H1 (cell line): ENCODE data around the gene SLC32A1. TPM values are rescaled to one million over a fixed set of nuclear protein-coding genes. Genes with fewer than 3 reads are reported as not detected.

ENCODE experiments used
- CTCF ChIA-PET: fragments of 300-600 bp; sonication (Branson Sonifier 250); formaldehyde crosslinking; loops from one replicate; lab custom pipeline; 2021; ENCODE audit not compliant: partially characterized antibody; lab: Charles Lee
- POLR2A ChIA-PET: fragments of 300-600 bp; sonication (Branson Sonifier 250); formaldehyde crosslinking; loops from one replicate; lab custom pipeline; 2021; ENCODE audit warnings: inconsistent platforms; ENCODE audit not compliant: partially characterized antibody; lab: Charles Lee
- DNase-seq, 2 experiments: peaks; one replicate each; pipeline versions ENCODE4 v3.0.0 to v3.0.0-alpha.2; 2010 to 2022; ENCODE audit warnings: low spot score in 2 of 2, low read depth in 1 of 2, mixed read lengths in 1 of 2
- FAIRE-seq: peaks from 2 replicates; lab custom pipeline; 2011; peaks lifted over from hg19 to GRCh38; lab: Jason Lieb, UNC
- H2AFZ ChIP-seq: 2 replicates; pipeline ENCODE4 v1.8.1; 2012; ENCODE audit warnings: low read length, inconsistent platforms
- H2AK5ac ChIP-seq: 2 replicates; pipeline ENCODE4 v1.6.1; 2013; ENCODE audit warnings: low read depth, low read length
- H2BK120ac ChIP-seq: replicated peaks from 2 replicates; pipeline ENCODE3; 2013; ENCODE audit warnings: low read depth, low read length, inconsistent platforms
- H2BK12ac ChIP-seq: 2 replicates; pipeline ENCODE4 v1.6.1; 2013; ENCODE audit warnings: low read depth, low read length
- H2BK15ac ChIP-seq: 2 replicates; pipeline ENCODE4 v1.6.1; 2013; ENCODE audit warnings: low read length
- H2BK20ac ChIP-seq: 2 replicates; pipeline ENCODE4 v1.6.1; 2013; ENCODE audit warnings: low read length
- H2BK5ac ChIP-seq: 2 replicates; pipeline ENCODE4 v1.6.1; 2013; ENCODE audit warnings: low read depth, low read length
- H3K14ac ChIP-seq: 2 replicates; pipeline ENCODE4 v1.6.1; 2013; ENCODE audit warnings: inconsistent platforms; ENCODE audit not compliant: insufficient read length
- H3K18ac ChIP-seq: 2 replicates; pipeline ENCODE4 v1.6.1; 2013; ENCODE audit warnings: low read length; ENCODE audit errors: extremely low read depth
- H3K23ac ChIP-seq: 2 replicates; pipeline ENCODE4 v1.6.1; 2013; ENCODE audit warnings: inconsistent platforms; ENCODE audit not compliant: insufficient read length
- H3K23me2 ChIP-seq: 2 replicates; pipeline ENCODE4 v1.6.1; 2013; ENCODE audit warnings: low read depth, low read length
- H3K27ac ChIP-seq: 2 replicates; pipeline ENCODE4 v1.6.1; 2011; ENCODE audit warnings: low read depth, low read length, inconsistent platforms
- H3K27me3 ChIP-seq, 4 experiments: replicated peaks in 1 of 4; 1 replicate in 1 of 4; 2 replicates in 3 of 4; pipeline versions ENCODE4 v1.6.1 to v1.8.1; 2011 to 2013; ENCODE audit warnings: low read length in 3 of 4, mild to moderate bottlenecking in 3 of 4, inconsistent platforms in 2 of 4, mixed read lengths in 2 of 4, moderate library complexity in 1 of 4; ENCODE audit not compliant: control insufficient read depth in 3 of 4, insufficient read depth in 3 of 4; ENCODE audit errors: extremely low read depth in 1 of 4
- H3K36me3 ChIP-seq, 4 experiments: 2 replicates each; pipeline versions ENCODE4 v1.6.1 to v1.8.1; 2011 to 2013; ENCODE audit warnings: mild to moderate bottlenecking in 4 of 4, low read length in 3 of 4, moderate library complexity in 2 of 4, control low read depth in 1 of 4, inconsistent platforms in 1 of 4; ENCODE audit not compliant: insufficient read depth in 4 of 4, control insufficient read depth in 2 of 4
- H3K4ac ChIP-seq: replicated peaks from 2 replicates; pipeline ENCODE3; 2013; ENCODE audit warnings: low read length, low read depth, mixed read lengths, inconsistent platforms; ENCODE audit not compliant: insufficient read length
- H3K4me1 ChIP-seq, 4 experiments: replicated peaks in 1 of 4; 1 replicate in 1 of 4; 2 replicates in 3 of 4; pipeline versions ENCODE4 v1.6.1 to v1.8.1; 2011 to 2013; ENCODE audit warnings: low read length in 3 of 4, inconsistent platforms in 2 of 4, mixed read lengths in 1 of 4; ENCODE audit not compliant: insufficient read depth in 4 of 4, control insufficient read depth in 3 of 4
- H3K4me2 ChIP-seq, 2 experiments: 2 replicates each; pipeline versions ENCODE4 v1.6.1 to v1.8.1; 2011 to 2013; ENCODE audit warnings: low read depth in 2 of 2, low read length in 2 of 2, control low read depth in 1 of 2, inconsistent platforms in 1 of 2, mild to moderate bottlenecking in 1 of 2; ENCODE audit not compliant: insufficient read depth in 1 of 2
- H3K4me3 ChIP-seq, 4 experiments: fragments of 200-600, 300-600 bp in 1 of 4; sonication (generic), shearing (Covaris generic), sonication (Bioruptor Twin) in 1 of 4; 2 replicates each; pipeline versions ENCODE4 v1.5.1 to v1.8.1; 2011 to 2016; ENCODE audit warnings: low read length in 4 of 4, low read depth in 3 of 4, control low read depth in 2 of 4, inconsistent platforms in 2 of 4, mild to moderate bottlenecking in 2 of 4, mixed read lengths in 1 of 4, moderate library complexity in 1 of 4; ENCODE audit not compliant: insufficient read depth in 2 of 4; ENCODE audit errors: extremely low read depth in 1 of 4
- H3K56ac ChIP-seq: replicated peaks from 2 replicates; pipeline ENCODE3; 2013; ENCODE audit warnings: low read depth, mild to moderate bottlenecking, mixed read lengths, low read length, inconsistent platforms; ENCODE audit not compliant: insufficient read length
- H3K79me1 ChIP-seq: 2 replicates; pipeline ENCODE4 v1.6.1; 2013; ENCODE audit warnings: low read depth, low read length, control low read depth
- H3K79me2 ChIP-seq, 2 experiments: 2 replicates each; pipeline versions ENCODE4 v1.6.1 to v1.8.1; 2012 to 2013; ENCODE audit warnings: low read length in 2 of 2, mild to moderate bottlenecking in 2 of 2, inconsistent platforms in 1 of 2; ENCODE audit not compliant: insufficient read depth in 2 of 2, control insufficient read depth in 1 of 2
- H3K9ac ChIP-seq, 4 experiments: replicated peaks in 1 of 4; 1 replicate in 1 of 4; 2 replicates in 3 of 4; pipeline versions ENCODE4 v1.6.1 to v1.8.1; 2011 to 2013; ENCODE audit warnings: low read depth in 3 of 4, low read length in 3 of 4, control low read depth in 2 of 4, mild to moderate bottlenecking in 2 of 4, moderate library complexity in 2 of 4, inconsistent platforms in 1 of 4; ENCODE audit errors: extremely low read depth in 1 of 4
- H3K9me3 ChIP-seq, 2 experiments: 2 replicates each; pipeline versions ENCODE4 v1.6.1 to v1.8.1; 2012 to 2013; ENCODE audit warnings: mild to moderate bottlenecking in 2 of 2, moderate library complexity in 2 of 2, control low read depth in 1 of 2, inconsistent platforms in 1 of 2, low read depth in 1 of 2, low read length in 1 of 2, mixed read lengths in 1 of 2; ENCODE audit not compliant: insufficient read depth in 2 of 2
- H4K20me1 ChIP-seq, 2 experiments: replicated peaks in 1 of 2; 2 replicates each; pipeline versions ENCODE3 to v1.8.1; 2011 to 2013; ENCODE audit warnings: inconsistent platforms in 2 of 2, low read length in 2 of 2, mild to moderate bottlenecking in 1 of 2; ENCODE audit not compliant: insufficient read depth in 2 of 2, control insufficient read depth in 1 of 2
- H4K5ac ChIP-seq: 2 replicates; pipeline ENCODE4 v1.6.1; 2013; ENCODE audit warnings: low read length, low read depth, mixed read lengths, inconsistent platforms; ENCODE audit not compliant: insufficient read length
- H4K8ac ChIP-seq: 2 replicates; pipeline ENCODE4 v1.8.0; 2013; ENCODE audit warnings: mild to moderate bottlenecking, moderate library complexity, low read length, inconsistent platforms; ENCODE audit not compliant: insufficient read depth; ENCODE audit errors: extremely low read depth
- H4K91ac ChIP-seq: replicated peaks from 2 replicates; pipeline ENCODE3; 2013; ENCODE audit warnings: low read length, mixed read lengths, inconsistent platforms; ENCODE audit not compliant: insufficient read length
- BRCA1 ChIP-seq: IDR thresholded peaks from 2 replicates; pipeline ENCODE4 v1.6.1; 2012; ENCODE audit warnings: low read depth, low read length, improper control_type of control experiment
- CHD2 ChIP-seq: IDR thresholded peaks from 2 replicates; pipeline ENCODE4 v1.6.1; 2012; ENCODE audit warnings: low read length, improper control_type of control experiment
- CREB1 ChIP-seq: IDR thresholded peaks from 2 replicates; pipeline ENCODE4 v1.6.1; 2012; ENCODE audit warnings: inconsistent platforms
- E2F6 ChIP-seq: IDR thresholded peaks from 2 replicates; pipeline ENCODE4 v1.6.1; 2012; ENCODE audit warnings: inconsistent platforms
- GTF2F1 ChIP-seq: IDR thresholded peaks from 2 replicates; pipeline ENCODE4 v1.6.1; 2012; ENCODE audit warnings: low read depth, low read length, improper control_type of control experiment, borderline replicate concordance
- MAX ChIP-seq: IDR thresholded peaks from 2 replicates; pipeline ENCODE4 v1.6.1; 2012; ENCODE audit warnings: inconsistent platforms
- RXRA ChIP-seq: IDR thresholded peaks from 2 replicates; pipeline ENCODE4 v1.6.1; 2011; ENCODE audit warnings: low read depth, mild to moderate bottlenecking, low read length, moderate library complexity; ENCODE audit not compliant: insufficient read depth
- TBP ChIP-seq: IDR thresholded peaks from 2 replicates; pipeline ENCODE4 v1.6.1; 2011; ENCODE audit warnings: low read depth, low read length, improper control_type of control experiment
- TEAD4 ChIP-seq: IDR thresholded peaks from 2 replicates; pipeline ENCODE4 v1.6.1; 2012; ENCODE audit warnings: low read depth, low read length, inconsistent platforms, mixed read lengths
- WGBS, 2 experiments: shearing (Covaris generic) in 1 of 2; methylation state at CpG; one replicate each; pipeline versions ENCODE4 v1.1.6 to v1.1.7; 2013 to 2015; ENCODE audit warnings: low lambda C conversion rate in 2 of 2, mixed read lengths in 2 of 2, inconsistent platforms in 1 of 2, low coverage in 1 of 2, missing lambda C conversion rate in 1 of 2; ENCODE audit not compliant: insufficient replicate concordance in 2 of 2, insufficient coverage in 1 of 2, insufficient read length in 1 of 2; ENCODE audit errors: extremely low coverage in 1 of 2, missing lambda C conversion rate in 1 of 2; 5-methylcytosine and 5-hydroxymethylcytosine counted together
- polyA plus RNA-seq, 7 experiments: library from polyadenylated mRNA; depleted of rRNA in 3 of 7; stranded (reverse) in 5 of 7; unstranded in 2 of 7; fragments of >200 nt in 5 of 7; fragments of 200-250 nt in 2 of 7; gene quantifications; 1 replicate in 5 of 7; 2 replicates in 1 of 7; 4 replicates in 1 of 7; pipeline versions ENCODE4 v1.2.1 to v1.2.3, GENCODE V29; 2011 to 2013; ENCODE audit warnings: missing spikeins in 2 of 7, mixed read lengths in 2 of 7
- total RNA-seq: library from RNA; stranded (reverse); fragmentation: NEBNext Ultra II Directional; extraction: Animal tissue kit (Norgen Biotek cat#: 25700); gene quantifications from 2 replicates; pipeline ENCODE4 v1.2.1, GENCODE V29; 2021

The SLC32A1 gene
- total and polyA plus RNA-seq, 2 of the 8 experiments (the other 6 are each of a cell fraction or from before 2014, with no cell fraction given), result 0.09 to 0.15 TPM

- no peak overlapping the region for H2BK120ac ChIP-seq
- H4K20me1 ChIP-seq, result peaks cover 2% of the 10 kb centered on the region in 2 experiments
- no peak overlapping the region for H4K8ac ChIP-seq
- peaks cover 7% of the 10 kb centered on the region for H3K23me2 ChIP-seq
- H3K4me2 ChIP-seq, result no peak overlapping the region
- ChIA-PET CTCF (interaction anchor here (1.2 to 3.3 kb wide), 3 partner anchors 10 to 148 kb away, joined by 3 to 18 read pairs (median 10); partner anchors contain the start of gene SLC32A1), POLR2A (interaction anchor here (0.8 to 1.1 kb wide), 2 partner anchors 11 to 76 kb away, joined by 3 read pairs; partner anchors contain the start of gene SLC32A1)
- DNase-seq, result no peak
- H3K56ac ChIP-seq, result no peak overlapping the region
- H3K18ac ChIP-seq, result no peak overlapping the region
- no peak overlapping the region for H2AFZ ChIP-seq
- H4K5ac ChIP-seq, result no peak overlapping the region
- no peaks in the 10 kb centered on the region for H3K36me3 ChIP-seq
- H2BK20ac ChIP-seq, result no peak overlapping the region
- FAIRE-seq, result no peak
- H2AK5ac ChIP-seq, result no peak overlapping the region
- H3K27ac ChIP-seq, result no peak overlapping the region
- no peak overlapping the region for H3K14ac ChIP-seq
- no peak overlapping the region for H2BK12ac ChIP-seq
- no peak overlapping the region for H2BK15ac ChIP-seq
- H3K9ac ChIP-seq, result no peak overlapping the region
- no peak overlapping the region for H3K4ac ChIP-seq
- no peak overlapping the region for H3K4me3 ChIP-seq
- H3K79me1 ChIP-seq, result no peaks in the 10 kb centered on the region
- peaks cover 8 to 28% (median 22%) of the 10 kb centered on the region in 4 experiments for H3K27me3 ChIP-seq
- H2BK5ac ChIP-seq, result no peak overlapping the region
- peaks cover 0 to 12% (median 8%) of the 10 kb centered on the region in 4 experiments; a peak in 5 of 7 replicates for H3K4me1 ChIP-seq
- H4K91ac ChIP-seq, result no peak overlapping the region
- WGBS, 2 experiments, result 80% methylated on average over 6 of the region's 6 CpGs; no CpG with 5 or more reads in 1 of the 2 experiments
- H3K79me2 ChIP-seq, result no peaks in the 10 kb centered on the region
- no peaks in the 10 kb centered on the region for H3K9me3 ChIP-seq
- H3K23ac ChIP-seq, result no peak overlapping the region
- TF ChIP-seq MAX (peak; percentile 90), E2F6 (peak; percentile 89), CHD2 (peak; percentile 83), RXRA (no peak), GTF2F1 (no peak), BRCA1 (peak; percentile 57; the same call in 1 of the 2 replicates), TBP (no peak), CREB1 (no peak), TEAD4 (no peak)
Observed at GRCh38 chr20:38735172-38735571, 10.9 kb downstream of the SLC32A1 start.
